ENCODE results near the gene FAM83G. TPM values are rescaled to one million over a fixed set of nuclear protein-coding genes. Genes with fewer than 3 reads are reported as not detected.

Gene FAM83G
- total RNA-seq, 1 donor from 2014 or later, result 8.2 TPM

- no peak for TF ChIP-seq CTCF (IDR thresholded peaks at IDR 0.05)
- DNase-seq (ENCODE audit: low spot score), result no peak
- Mint-ChIP-seq H3K4me3 (ENCODE audit: unreplicated experiment) (no peak overlapping the region), H3K9me3 (ENCODE audit: low read depth) (no peaks in the 10 kb centered on the region), H3K27me3 (ENCODE audit: low read depth) (no peaks in the 10 kb centered on the region), H3K27ac (ENCODE audit: unreplicated experiment) (peak overlapping the region; percentile 80), H3K36me3 (ENCODE audit: low read depth) (peaks cover 15% of the 10 kb centered on the region), H3K4me1 (ENCODE audit: low read depth) (peaks cover 24% of the 10 kb centered on the region)
Observed at GRCh38 chr17:18921912-18922451, 82.6 kb downstream of the FAM83G start.

- no peaks in the 10 kb centered on the region for H3K9me3 Mint-ChIP-seq (ENCODE audit: low read depth)
- H3K36me3 Mint-ChIP-seq (ENCODE audit: low read depth), result peaks cover 16% of the 10 kb centered on the region
- DNase-seq (ENCODE audit: low spot score), result no peak
- TF ChIP-seq CTCF (IDR thresholded peaks at IDR 0.05), result no peak
- H3K4me1 Mint-ChIP-seq (ENCODE audit: low read depth), result peaks cover 26% of the 10 kb centered on the region
- no peaks in the 10 kb centered on the region for H3K27me3 Mint-ChIP-seq (ENCODE audit: low read depth)
- H3K27ac Mint-ChIP-seq (ENCODE audit: unreplicated experiment), result peak overlapping the region; percentile 79
- no peak overlapping the region for H3K4me3 Mint-ChIP-seq (ENCODE audit: unreplicated experiment)
Observed at GRCh38 chr17:18921485-18921884, 83.1 kb downstream of the FAM83G start.

GRCh38 chr17:18920911-18921441 lies 83.6 kb downstream of the FAM83G start:
- Mint-ChIP-seq H3K27me3 (ENCODE audit: low read depth) (no peaks in the 10 kb centered on the region), H3K27ac (ENCODE audit: unreplicated experiment) (peak overlapping the region; percentile 79), H3K4me3 (ENCODE audit: unreplicated experiment) (no peak overlapping the region), H3K9me3 (ENCODE audit: low read depth) (no peaks in the 10 kb centered on the region), H3K36me3 (ENCODE audit: low read depth) (peaks cover 17% of the 10 kb centered on the region), H3K4me1 (ENCODE audit: low read depth) (peaks cover 26% of the 10 kb centered on the region)
- no peak for TF ChIP-seq CTCF (IDR thresholded peaks at IDR 0.05)
- DNase-seq (ENCODE audit: low spot score), result no peak

- Mint-ChIP-seq H3K9me3 (ENCODE audit: low read depth) (no peaks in the 10 kb centered on the region), H3K4me1 (ENCODE audit: low read depth) (peaks cover 26% of the 10 kb centered on the region), H3K27ac (ENCODE audit: unreplicated experiment) (no peak overlapping the region), H3K27me3 (ENCODE audit: low read depth) (no peaks in the 10 kb centered on the region), H3K4me3 (ENCODE audit: unreplicated experiment) (no peak overlapping the region), H3K36me3 (ENCODE audit: low read depth) (peaks cover 22% of the 10 kb centered on the region)
- no peak for TF ChIP-seq CTCF (IDR thresholded peaks at IDR 0.05)
- no peak for DNase-seq (ENCODE audit: low spot score)
Observed at GRCh38 chr17:18919963-18920362, 84.6 kb downstream of the FAM83G start.

Other genes starting within 250 kb of the FAM83G start
- 45.9 to 50.1 TPM (median 49.0 TPM) in 3 replicates for gene TVP23B, start 223.6 kb downstream of the FAM83G start, total RNA-seq
- 25.3 to 28.2 TPM (median 27.2 TPM) in 3 replicates for gene PRPSAP2, start 146.6 kb downstream of the FAM83G start, total RNA-seq
- not detected in 3 replicates for gene SLC5A10, start 52.6 kb downstream of the FAM83G start, total RNA-seq
- gene GRAP, start 42.2 kb upstream of the FAM83G start, total RNA-seq, result 0.13 to 0.35 TPM in 2 of 3 replicates, not detected in the other
- not detected in 3 replicates for gene GRAPL, start 122.8 kb upstream of the FAM83G start, total RNA-seq
- gene EPN2, start 232.6 kb upstream of the FAM83G start, total RNA-seq, result 29.0 to 39.7 TPM (median 37.8 TPM) in 3 replicates

All from chondrocyte (in vitro differentiated cells).